Left ventricle myocardium inferior (tissue), 1 donor: ENCODE results near the gene LGALS7B. TPM values are rescaled to one million over a fixed set of nuclear protein-coding genes. Genes with fewer than 3 reads are reported as not detected.
A peak's percentile ranks its signal among the peaks of the same experiment; 100 is the strongest.
"Not testable (repeated sequence)": the region's sequence is repeated elsewhere in the genome, so short reads cannot be mapped to it uniquely, and the experiment has no call there.

Experiments used
- DNase-seq: peaks from one replicate; pipeline ENCODE4 v3.0.0-alpha.2; 2020
- H3K27ac ChIP-seq: fragments of 200-600 bp; replicated peaks from 2 replicates; pipeline ENCODE4 v1.8.0; 2021
- H3K27me3 ChIP-seq: fragments of 200-600 bp; 2 replicates; pipeline ENCODE4 v1.8.0; 2021; ENCODE audit warnings: low read depth
- H3K36me3 ChIP-seq: fragments of 200-600 bp; 2 replicates; pipeline ENCODE4 v1.8.0; 2021
- H3K4me1 ChIP-seq: fragments of 200-600 bp; 2 replicates; pipeline ENCODE4 v1.8.0; 2021
- H3K4me3 ChIP-seq: fragments of 200-600 bp; 2 replicates; pipeline ENCODE4 v1.8.0; 2021; ENCODE audit warnings: mild to moderate bottlenecking, moderate library complexity
- H3K9me3 ChIP-seq: fragments of 200-600 bp; replicated peaks from 2 replicates; pipeline ENCODE4 v1.8.0; 2021
- intact Hi-C: fragments of 100-400 bp; cut with micrococcal nuclease; formaldehyde crosslinking; loops from one replicate; pipeline ENCODE4 v1.11.0; 2022
- total RNA-seq: library from RNA; stranded (reverse); fragmentation: NEBNext Ultra II Directional; extraction: Animal tissue kit (Norgen Biotek cat#: 25700); gene quantifications from one replicate; pipeline ENCODE4 v1.2.1, GENCODE V29; 2021
- TF ChIP-seq, protein P1 (sequence below): fragments of 200-600 bp; IDR thresholded peaks from 2 replicates; pipeline ENCODE4 v1.8.0; 2021; ENCODE audit warnings: antibody characterized with exemption, mild to moderate bottlenecking, borderline replicate concordance
- donor health status: DM: no; HTN: yes; CAD: no; lungs with severe emphysema.

Gene LGALS7B
- total RNA-seq, 1 donor from 2014 or later: not detected

DNA sequence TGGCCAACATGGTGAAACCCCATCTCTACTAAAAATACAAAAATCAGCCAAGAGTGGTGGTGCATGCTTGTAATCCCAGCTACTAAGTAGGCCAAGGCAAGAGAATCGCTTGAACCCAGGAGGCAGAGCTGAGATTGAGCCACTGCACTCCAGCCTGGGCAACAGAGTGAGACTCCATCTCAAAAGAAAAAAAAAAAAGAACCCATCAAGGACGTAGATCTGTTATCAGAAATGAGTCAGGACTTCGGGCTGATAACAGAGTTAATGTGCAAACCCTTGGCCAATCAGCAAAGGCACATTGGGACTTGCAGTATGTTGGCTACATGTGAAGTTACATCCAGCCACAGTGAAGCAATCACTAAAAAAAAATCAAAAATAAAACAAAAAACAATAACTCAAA is 4.8 kb upstream of the LGALS7B start:
- H3K9me3 ChIP-seq: no peaks in the 10 kb centered on the region
- intact Hi-C loops: no loop called here
- DNase-seq: no peak
- H3K27ac ChIP-seq: no peak overlapping the region
- no peak overlapping the region for H3K4me3 ChIP-seq
- H3K27me3 ChIP-seq: peaks cover 10% of the 10 kb centered on the region
- no peaks in the 10 kb centered on the region for H3K4me1 ChIP-seq
- H3K36me3 ChIP-seq: no peaks in the 10 kb centered on the region
- TF ChIP-seq, protein P1, sequence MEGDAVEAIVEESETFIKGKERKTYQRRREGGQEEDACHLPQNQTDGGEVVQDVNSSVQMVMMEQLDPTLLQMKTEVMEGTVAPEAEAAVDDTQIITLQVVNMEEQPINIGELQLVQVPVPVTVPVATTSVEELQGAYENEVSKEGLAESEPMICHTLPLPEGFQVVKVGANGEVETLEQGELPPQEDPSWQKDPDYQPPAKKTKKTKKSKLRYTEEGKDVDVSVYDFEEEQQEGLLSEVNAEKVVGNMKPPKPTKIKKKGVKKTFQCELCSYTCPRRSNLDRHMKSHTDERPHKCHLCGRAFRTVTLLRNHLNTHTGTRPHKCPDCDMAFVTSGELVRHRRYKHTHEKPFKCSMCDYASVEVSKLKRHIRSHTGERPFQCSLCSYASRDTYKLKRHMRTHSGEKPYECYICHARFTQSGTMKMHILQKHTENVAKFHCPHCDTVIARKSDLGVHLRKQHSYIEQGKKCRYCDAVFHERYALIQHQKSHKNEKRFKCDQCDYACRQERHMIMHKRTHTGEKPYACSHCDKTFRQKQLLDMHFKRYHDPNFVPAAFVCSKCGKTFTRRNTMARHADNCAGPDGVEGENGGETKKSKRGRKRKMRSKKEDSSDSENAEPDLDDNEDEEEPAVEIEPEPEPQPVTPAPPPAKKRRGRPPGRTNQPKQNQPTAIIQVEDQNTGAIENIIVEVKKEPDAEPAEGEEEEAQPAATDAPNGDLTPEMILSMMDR: no peak

- H3K4me3 ChIP-seq: no peak overlapping the region
- DNase-seq: no peak
- no peaks in the 10 kb centered on the region for H3K36me3 ChIP-seq
- intact Hi-C loops: no loop called here
- TF ChIP-seq, protein P1: no peak
- no peak overlapping the region for H3K27ac ChIP-seq
- H3K27me3 ChIP-seq: peaks cover 7% of the 10 kb centered on the region
- no peaks in the 10 kb centered on the region for H3K9me3 ChIP-seq
- no peaks in the 10 kb centered on the region for H3K4me1 ChIP-seq
These were observed 3.8 kb upstream of the LGALS7B start for GRCh38 chr19:38785187-38785699.

GRCh38 chr19:38786061-38786460 is 2.9 kb upstream of the LGALS7B start:
- intact Hi-C loops, H3K27ac ChIP-seq, H3K9me3 ChIP-seq, H3K4me3 ChIP-seq, H3K4me1 ChIP-seq, H3K27me3 ChIP-seq, DNase-seq, H3K36me3 ChIP-seq: not testable (repeated sequence)

DNA sequence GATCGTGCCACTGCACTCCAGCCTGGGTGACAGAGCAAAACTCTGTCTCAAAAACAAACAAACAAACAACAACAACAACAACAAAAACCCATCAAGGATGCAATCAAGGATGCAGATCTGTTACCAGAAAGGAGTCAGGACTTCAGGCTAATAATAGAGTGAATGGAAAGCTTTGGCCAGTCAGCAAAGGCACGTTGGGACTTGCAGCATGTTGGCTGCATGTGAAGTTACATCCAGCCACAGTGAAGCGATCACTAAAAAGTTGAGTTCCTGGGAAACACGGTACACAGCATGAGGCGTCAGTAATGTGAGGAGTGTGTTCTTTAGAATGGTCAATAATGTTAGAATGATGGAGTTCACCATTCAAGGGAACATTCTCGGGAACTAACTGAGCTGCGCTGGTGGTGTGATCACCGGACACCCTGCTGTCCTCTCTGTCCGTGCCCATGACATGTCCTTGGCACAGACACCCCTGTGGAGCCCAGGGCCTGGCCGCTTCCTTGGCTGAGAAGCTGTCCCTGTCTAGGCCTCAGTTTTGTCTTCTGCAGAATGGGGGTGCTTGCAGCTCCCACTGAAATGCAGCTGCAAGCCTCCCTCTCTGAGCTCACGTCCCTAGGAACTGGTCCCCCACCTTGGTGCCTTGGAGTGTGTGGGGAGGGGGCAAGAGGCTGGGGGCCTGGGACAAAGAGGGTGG is 2.3 kb upstream of the LGALS7B start:
- no peak overlapping the region for H3K27ac ChIP-seq
- DNase-seq: no peak
- intact Hi-C loops: no loop called here
- H3K27me3 ChIP-seq: no peaks in the 10 kb centered on the region
- no peaks in the 10 kb centered on the region for H3K9me3 ChIP-seq
- TF ChIP-seq, protein P1: no peak
- H3K4me3 ChIP-seq: no peak overlapping the region
- no peaks in the 10 kb centered on the region for H3K4me1 ChIP-seq
- no peaks in the 10 kb centered on the region for H3K36me3 ChIP-seq

DNA sequence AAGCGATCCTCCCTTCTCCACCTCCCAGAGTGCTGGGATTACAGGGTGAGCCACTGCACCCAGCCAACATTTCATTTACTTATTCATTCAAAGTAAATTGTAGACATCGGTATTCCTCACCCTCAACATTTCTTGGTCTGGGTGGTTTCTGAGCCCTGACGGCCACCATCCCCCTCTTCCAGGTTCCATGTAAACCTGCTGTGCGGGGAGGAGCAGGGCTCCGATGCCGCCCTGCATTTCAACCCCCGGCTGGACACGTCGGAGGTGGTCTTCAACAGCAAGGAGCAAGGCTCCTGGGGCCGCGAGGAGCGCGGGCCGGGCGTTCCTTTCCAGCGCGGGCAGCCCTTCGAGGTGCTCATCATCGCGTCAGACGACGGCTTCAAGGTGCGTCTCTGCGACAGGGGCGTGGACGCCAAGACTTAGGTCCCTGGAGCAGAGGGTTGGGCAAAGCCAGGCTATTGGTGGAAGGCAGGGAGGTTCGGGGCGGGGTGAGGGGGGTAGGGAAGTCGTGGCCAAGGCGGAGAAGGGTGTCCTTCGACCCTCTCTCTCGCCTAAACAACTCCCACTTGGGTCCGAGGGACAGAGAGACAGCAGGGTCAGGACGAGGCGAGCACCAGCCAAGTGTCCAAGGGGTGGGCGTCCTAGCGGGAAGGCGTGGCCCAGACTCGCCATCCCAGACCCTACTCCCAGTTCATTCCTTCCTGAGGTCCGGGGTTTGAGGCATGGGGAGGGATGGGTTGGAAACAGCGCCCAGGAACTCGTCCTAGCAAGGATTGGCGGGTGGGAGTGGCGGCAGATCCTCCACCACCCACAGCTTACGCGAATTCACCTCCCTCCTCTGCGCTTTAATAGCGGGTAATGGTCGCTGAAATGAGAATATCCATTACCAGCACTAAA is 1.8 kb downstream of the LGALS7B start:
- H3K9me3 ChIP-seq, DNase-seq, intact Hi-C loops, H3K27ac ChIP-seq, H3K36me3 ChIP-seq, H3K27me3 ChIP-seq: not testable (repeated sequence)
- Histone ChIP-seq H3K4me3 (peak overlapping the region; percentile 53), H3K4me1 (peaks cover 21% of the 10 kb centered on the region)

DNA sequence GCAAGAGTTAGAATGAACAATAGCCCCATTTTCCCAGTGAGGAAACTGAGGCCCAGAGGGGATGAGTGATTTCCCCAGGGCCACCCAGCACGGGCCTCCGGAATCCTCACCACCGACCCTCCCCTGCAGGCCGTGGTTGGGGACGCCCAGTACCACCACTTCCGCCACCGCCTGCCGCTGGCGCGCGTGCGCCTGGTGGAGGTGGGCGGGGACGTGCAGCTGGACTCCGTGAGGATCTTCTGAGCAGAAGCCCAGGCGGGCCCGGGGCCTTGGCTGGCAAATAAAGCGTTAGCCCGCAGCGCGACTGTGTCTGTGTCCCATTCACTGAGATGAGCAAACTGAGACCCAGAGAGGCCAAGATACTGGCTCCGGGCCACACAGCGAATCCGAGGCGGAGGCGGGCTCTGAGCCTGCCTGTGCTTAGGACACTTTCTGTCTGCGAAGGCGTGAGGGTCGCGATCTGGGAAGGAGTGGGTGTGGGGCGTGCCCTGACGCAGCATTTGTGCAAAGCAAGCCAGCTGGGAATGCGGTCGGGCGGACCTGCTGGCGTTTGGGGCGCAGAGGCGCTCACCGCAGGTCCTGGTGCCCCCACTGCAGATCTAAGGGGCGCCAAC is 2.6 kb downstream of the LGALS7B start:
- peaks cover 21% of the 10 kb centered on the region for H3K4me1 ChIP-seq
- H3K9me3 ChIP-seq, H3K36me3 ChIP-seq, H3K27ac ChIP-seq, DNase-seq, H3K27me3 ChIP-seq, intact Hi-C loops: not testable (repeated sequence)
- H3K4me3 ChIP-seq: peak overlapping the region; percentile 53
